Stimulated activated CD4-positive, alpha-beta T cell treated with anti-CD3 and anti-CD28 coated beads, Interleukin-15, amount 100 ng/mL, for 48 hours (primary cell): ENCODE measurements around the gene CEP162.
"Not testable (repeated sequence)": the region's sequence is repeated elsewhere in the genome, so short reads cannot be mapped to it uniquely, and the experiment has no call there.

ENCODE experiments used
- DNase-seq, 2 donors: peaks; one replicate each; pipeline ENCODE4 v3.0.0-alpha.2; 2020; ENCODE audit warnings: low read depth in 2 of 2

The CEP162 gene

DNA sequence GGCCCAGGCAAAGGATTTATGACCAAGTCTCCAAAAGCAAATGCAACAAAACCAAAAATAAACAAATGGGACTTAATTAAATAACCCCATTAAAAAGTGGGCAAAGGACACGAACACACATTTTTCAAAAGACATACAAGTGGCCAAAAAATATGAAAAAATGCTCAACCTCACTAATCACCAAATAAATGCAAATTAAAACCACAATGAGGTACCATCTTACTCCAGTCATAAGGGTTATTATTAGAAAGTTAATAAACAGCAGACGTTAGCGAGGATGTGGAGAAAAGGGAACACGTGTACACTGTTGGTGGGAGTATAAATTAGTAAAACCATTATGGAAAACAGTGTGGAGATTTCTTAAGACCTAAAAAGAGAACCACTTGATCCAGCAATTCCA lies 71.1 kb downstream of the CEP162 start:
- no peak for DNase-seq

DNA sequence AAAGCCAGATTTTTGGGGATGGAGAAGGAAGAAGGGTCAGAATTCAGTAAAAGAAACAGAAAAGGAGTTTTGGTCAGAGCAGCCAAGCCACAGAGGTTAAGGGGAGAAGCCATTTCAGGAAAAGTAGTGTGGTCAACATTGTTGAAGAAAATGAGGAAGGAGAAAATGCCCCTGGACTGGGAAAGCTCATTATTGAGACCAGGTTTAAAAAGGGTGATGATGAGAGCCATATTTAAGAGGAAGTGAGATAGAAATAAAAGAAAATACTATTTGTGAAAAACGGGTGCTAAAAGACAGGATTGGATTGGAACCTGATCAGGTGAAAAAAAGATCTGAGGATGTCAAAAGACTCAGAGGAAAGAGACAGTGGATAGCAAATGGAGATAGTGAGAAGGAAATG lies 75.8 kb downstream of the CEP162 start:
- no peak for DNase-seq

DNA sequence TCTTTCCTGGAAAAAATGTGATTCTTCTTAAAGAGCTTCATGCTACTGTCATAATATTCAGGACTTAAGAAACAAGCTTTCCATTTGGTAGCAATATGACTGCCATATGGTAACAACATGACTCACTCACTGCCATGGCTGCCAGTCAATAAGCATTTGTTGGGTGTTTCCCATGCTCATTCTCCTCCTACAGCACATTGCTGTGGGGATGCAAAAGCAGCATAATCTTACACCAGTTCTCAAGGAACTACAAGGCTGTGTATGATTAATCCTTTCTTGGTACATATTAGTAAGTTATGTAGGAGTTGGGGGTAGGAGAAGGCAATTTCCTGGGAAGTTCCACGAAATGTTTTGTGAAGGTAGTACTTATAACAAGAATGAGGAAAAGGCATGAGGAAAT lies 76.7 kb downstream of the CEP162 start:
- DNase-seq = peak in 1 of 2 donors; percentile 0

DNA sequence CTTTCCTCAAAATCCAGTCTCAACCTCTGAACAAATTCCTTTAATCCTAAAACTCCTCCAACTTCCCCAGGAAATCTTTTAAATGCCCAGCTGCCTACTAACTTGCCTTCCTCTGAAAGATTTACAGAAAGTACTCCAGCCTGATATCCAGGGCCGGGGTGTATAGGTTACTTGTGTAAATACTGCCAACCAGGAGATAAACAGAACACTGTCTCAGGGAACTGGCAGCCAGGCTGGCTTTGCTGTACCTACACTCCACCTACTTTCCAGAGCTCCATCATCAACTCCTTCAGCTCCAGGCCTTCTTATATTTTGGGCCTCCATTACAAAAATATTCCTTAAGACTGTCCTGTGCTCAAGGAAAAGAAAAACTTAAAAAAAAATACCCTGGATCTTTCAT lies 85.9 kb downstream of the CEP162 start:
- DNase-seq = no peak

DNA sequence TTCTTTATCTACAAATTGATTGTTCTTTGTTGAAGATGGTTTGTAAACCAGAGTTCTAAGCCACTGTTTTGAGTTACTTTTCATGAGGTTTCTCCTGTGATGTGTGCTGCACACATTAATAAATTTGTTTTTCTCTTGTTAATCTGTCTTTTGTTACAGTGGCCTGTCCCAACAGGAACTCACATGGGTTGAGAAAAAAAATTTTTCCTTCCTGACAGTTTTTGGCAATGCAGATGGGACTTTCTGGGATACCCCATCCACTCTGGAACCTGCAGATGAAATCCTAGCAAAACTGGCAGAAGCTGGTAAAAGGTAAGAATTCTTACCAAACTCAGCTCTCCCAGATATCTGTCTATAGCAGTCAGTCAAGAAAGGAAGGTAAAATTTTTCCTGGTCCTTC lies 88.1 kb downstream of the CEP162 start:
- no peak for DNase-seq

DNA sequence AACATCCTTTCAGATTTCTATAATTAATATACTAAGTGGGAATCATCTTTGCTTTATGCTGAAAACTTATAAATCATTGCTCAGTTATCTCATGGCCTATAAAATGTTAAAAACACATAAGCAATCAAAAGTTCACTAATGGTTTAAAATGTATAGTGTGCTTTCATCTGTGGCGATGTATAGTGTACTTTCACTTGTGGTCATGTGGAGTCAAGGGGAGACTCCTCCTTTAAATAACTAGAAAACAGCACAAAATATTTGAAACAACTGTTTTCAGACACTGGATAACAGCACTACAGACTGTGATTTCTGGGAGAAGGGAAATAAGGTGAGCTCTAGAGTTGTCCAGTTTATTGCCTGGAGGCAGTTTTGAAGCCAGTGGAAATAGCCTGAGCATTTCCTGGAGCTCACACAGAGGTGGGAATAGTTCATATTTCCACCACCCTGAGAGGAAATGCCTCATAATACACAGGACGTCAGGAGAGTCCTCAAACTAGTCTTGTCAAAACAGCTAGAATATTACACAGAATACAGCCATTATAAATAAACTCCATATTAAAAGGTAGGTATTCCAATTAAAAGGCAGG lies 89.4 kb downstream of the CEP162 start:
- no peak for DNase-seq

DNA sequence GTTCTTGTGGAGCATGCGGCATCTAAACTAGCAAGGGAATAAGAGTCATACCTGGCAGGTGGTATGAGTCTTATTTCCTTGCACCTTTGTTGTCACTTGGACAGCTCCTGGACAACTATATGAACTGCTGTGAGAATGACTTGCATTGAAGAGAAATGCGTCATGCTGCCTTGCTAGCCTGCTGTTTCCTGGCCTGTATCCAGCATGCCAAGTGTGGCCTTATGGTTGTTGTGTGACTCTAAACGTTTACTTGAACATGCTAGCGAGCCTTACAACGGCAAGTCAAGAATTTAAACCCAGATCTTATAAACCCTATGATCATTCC lies 90.4 kb downstream of the CEP162 start:
- no peak for DNase-seq

- no peak for DNase-seq
These were observed 90.9 kb downstream of the CEP162 start for GRCh38 chr6:84136364-84137050.

DNA sequence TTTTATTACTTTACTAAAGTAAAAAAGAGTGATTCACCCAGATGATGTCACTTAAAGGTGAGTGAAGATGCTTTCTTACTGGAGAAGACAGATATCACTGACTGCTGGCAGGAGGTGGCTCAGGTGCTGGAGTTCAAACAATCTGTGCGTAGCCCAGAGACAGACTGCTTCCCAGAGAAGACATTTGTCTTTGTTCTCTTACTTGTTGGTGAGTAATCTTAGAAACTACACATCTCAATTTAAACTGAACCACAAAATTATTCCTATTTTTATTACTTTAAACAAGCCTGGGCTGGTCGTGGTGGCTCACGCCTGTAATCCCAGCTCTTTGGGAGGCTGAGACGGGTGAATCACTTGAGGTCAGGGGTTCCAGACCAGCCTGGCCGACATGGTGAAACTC lies 92.2 kb downstream of the CEP162 start:
- no peak for DNase-seq

GRCh38 chr6:84133385-84133784 lies 94.1 kb downstream of the CEP162 start:
- not testable (repeated sequence) for DNase-seq

DNA sequence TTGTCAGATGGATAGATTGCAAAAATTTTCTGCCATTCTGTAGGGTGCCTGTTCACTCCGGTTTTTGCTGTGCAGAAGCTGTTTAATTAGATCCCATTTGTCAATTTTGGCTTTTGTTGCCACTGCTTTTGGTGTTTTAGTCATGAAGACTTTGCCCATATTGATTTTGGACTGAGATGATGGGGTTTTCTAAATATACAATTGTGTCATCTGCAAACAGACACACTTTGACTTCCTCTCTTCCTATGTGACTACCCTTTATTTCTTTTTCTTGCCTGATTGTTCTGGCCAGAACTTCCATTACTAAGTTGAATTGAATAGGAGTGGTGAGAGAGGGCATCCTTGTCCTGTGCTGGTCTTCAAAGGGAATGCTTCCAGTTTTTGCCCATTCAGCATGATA lies 97.9 kb downstream of the CEP162 start:
- DNase-seq = not testable (repeated sequence)

DNA sequence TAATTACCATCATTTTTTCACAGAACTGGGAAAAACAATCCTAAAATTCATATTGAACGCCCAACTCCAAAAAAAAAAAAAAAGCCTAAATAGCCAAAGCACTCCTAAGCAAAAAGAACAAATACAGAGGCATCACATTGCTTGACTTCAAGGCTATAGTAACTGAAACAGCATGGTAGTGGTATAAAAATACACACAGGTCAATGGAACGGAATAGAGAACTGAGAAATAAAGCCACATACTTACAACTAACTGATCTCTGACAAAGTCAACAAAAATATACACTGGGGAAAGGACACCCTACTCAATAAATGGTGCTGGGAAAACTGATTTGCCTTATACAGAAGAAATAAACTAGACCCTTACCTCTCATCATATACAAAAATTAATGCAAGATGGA lies 104.3 kb downstream of the CEP162 start:
- DNase-seq = no peak

GRCh38 chr6:84119277-84119676 lies 108.2 kb downstream of the CEP162 start:
- no peak for DNase-seq

- no peak for DNase-seq
These were observed 109.3 kb downstream of the CEP162 start for GRCh38 chr6:84118191-84118590.

GRCh38 chr6:84114933-84115594 lies 112.4 kb downstream of the CEP162 start:
- not testable (repeated sequence) for DNase-seq

- DNase-seq = not testable (repeated sequence)
These were observed 116.1 kb downstream of the CEP162 start for GRCh38 chr6:84111351-84111750.

- DNase-seq = no peak
These were observed 119.9 kb downstream of the CEP162 start for GRCh38 chr6:84107495-84107894.

GRCh38 chr6:84105215-84105924 lies 122.1 kb downstream of the CEP162 start:
- not testable (repeated sequence) for DNase-seq

DNA sequence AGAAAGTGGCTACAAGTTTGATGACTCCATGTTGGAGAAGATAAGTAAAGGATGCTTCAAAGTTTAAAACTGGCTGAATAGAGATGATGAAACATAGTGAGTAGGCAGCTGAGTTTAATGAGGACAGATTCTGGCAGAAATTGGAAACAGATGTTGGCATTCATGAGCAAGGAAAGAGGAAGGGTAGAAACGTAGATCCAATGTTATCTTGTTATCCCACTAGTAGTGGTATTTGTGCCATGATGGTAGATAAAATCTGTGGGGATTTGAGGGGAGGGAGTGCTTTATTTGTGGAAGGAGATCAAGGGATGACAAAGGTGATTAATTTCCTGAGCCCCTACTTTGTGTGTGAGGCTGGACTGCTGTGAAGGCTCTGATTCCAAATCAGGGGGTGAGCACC lies 124.4 kb downstream of the CEP162 start:
- no peak for DNase-seq

GRCh38 chr6:84095156-84095555 lies 132.3 kb downstream of the CEP162 start:
- no peak for DNase-seq

DNA sequence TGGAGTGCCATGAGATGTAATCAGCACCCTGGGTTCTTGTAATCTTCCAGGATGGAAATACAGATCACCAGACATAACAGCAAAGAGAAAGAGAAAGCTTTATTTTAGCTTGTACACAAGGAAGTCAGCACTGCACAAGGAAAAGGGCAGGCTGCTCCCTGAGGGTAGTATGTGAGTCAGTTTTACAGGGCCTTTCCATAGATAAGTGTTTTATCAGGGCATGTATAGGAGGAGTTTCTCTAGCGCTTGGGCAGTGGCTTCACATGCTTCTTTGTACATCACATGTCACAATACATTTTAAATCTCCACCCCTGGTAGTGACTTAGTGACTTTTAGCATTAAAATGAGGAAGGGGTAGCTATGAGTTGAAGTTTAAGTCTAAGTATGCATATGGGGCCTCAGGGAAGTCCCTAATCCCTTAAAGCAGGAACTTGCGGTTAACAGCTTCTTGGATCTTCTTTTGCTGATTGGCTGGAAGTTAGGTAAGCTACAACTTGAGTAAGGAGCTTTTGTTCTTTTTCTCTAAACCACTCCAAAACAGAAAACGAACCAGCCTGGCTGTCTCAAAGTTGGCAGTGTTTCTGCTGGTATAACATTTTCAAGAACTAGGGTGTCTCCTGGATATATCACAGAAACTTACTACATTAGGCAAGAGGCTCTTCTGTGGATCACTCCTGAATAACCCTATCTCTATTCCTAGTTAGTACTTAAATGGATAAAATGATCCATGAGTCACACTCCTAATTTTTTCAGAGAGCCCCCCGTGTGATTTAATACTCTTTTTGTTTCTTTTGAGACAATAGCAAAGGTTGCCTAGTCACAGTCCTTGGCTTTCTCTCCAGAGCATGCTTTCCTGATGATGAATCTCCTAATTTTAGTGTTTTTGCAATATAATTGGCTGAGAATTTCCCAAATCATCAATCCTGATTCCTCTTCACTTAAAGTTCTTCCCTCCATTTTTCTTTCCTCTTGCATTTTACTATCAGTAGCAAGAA lies 133.7 kb downstream of the CEP162 start:
- no peak for DNase-seq

DNA sequence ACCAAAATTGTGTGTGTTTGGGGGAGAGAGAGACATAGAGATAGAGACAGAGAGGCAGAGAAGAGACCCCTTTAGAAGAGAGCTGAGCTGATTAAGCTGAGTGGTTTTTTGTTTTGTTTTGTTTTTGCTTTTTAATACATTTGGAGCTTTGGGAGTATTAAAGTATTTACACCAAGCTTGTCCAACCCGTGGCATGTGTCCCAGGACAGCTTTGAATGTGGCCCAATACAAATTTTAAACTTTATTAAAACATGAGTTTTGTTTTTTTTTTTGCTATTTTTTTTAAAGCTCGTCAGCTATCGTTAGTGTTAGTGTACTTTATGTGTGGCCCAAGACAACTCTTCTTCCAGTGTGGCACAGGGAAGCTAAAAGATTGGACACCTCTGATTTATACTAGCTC lies 137.9 kb downstream of the CEP162 start:
- DNase-seq = no peak
